ENCODE data around the gene FAM181A.

GRCh38 chr14:93973607-93974006, 46.5 kb downstream of the FAM181A start:
- TF ChIP-seq CTCF (IDR thresholded peaks at IDR 0.05) (no peak), POLR2A (IDR thresholded peaks at IDR 0.05) (no peak)

All from body of pancreas (tissue), 4 donors.